T-helper 22 cell (primary cell): ENCODE data around the gene CALHM6.
"Not testable (repeated sequence)": the region's sequence is repeated elsewhere in the genome, so short reads cannot be mapped to it uniquely, and the experiment has no call there.

Experiments used
- DNase-seq: peaks from one replicate; pipeline ENCODE4 v3.0.0-alpha.2; 2020; ENCODE audit warnings: low read depth

The CALHM6 gene

GRCh38 chr6:116476002-116476678, 15.0 kb downstream of the CALHM6 start:
- no peak for DNase-seq

- no peak for DNase-seq
Observed at GRCh38 chr6:116482780-116483179, 21.6 kb downstream of the CALHM6 start.

GRCh38 chr6:116483616-116484015, 22.4 kb downstream of the CALHM6 start:
- DNase-seq = no peak

GRCh38 chr6:116485559-116486184, 24.5 kb downstream of the CALHM6 start:
- no peak for DNase-seq

GRCh38 chr6:116491610-116492330, 30.6 kb downstream of the CALHM6 start:
- no peak for DNase-seq

GRCh38 chr6:116492331-116493067, 31.3 kb downstream of the CALHM6 start:
- DNase-seq = no peak

- DNase-seq = not testable (repeated sequence)
Observed at GRCh38 chr6:116495161-116495560, 34.0 kb downstream of the CALHM6 start.

GRCh38 chr6:116497113-116497676, 36.0 kb downstream of the CALHM6 start:
- DNase-seq = no peak

GRCh38 chr6:116500969-116501433, 39.8 kb downstream of the CALHM6 start:
- no peak for DNase-seq

- no peak for DNase-seq
Observed at GRCh38 chr6:116507324-116507723, 46.1 kb downstream of the CALHM6 start.

- no peak for DNase-seq
Observed at GRCh38 chr6:116508527-116508926, 47.4 kb downstream of the CALHM6 start.

- DNase-seq = no peak
Observed at GRCh38 chr6:116511424-116512110, 50.4 kb downstream of the CALHM6 start, which contains the start of gene CALHM5. Gene CALHM5, plus strand, starts transcription at chr6:116511639. Its CDS starts 58 bp downstream, at chr6:116511697.

- no peak for DNase-seq
Observed at GRCh38 chr6:116512111-116512559, 51.0 kb downstream of the CALHM6 start.

- no peak for DNase-seq
Observed at GRCh38 chr6:116512734-116513133, 51.6 kb downstream of the CALHM6 start.
